NT2/D1 (cell line): ENCODE results near the gene SGPP2.
"Not testable (repeated sequence)": the region's sequence is repeated elsewhere in the genome, so short reads cannot be mapped to it uniquely, and the experiment has no call there.

Experiments used
- DNase-seq: peaks from one replicate; pipeline ENCODE4 v3.0.0-alpha.2; 2011; ENCODE audit warnings: low read depth, low spot score
- H3K27me3 ChIP-seq: 2 replicates; pipeline ENCODE4 v1.6.0; 2011; ENCODE audit warnings: mild to moderate bottlenecking; ENCODE audit not compliant: insufficient read length, insufficient read depth
- H3K36me3 ChIP-seq: 2 replicates; pipeline ENCODE4 v1.6.1; 2011; ENCODE audit warnings: mild to moderate bottlenecking, low read length, mixed read lengths; ENCODE audit not compliant: insufficient read depth, insufficient read length
- H3K4me1 ChIP-seq: 2 replicates; pipeline ENCODE4 v1.5.1; 2011; ENCODE audit not compliant: insufficient read depth, insufficient read length
- H3K4me3 ChIP-seq: 2 replicates; pipeline ENCODE4 v1.5.1; 2011; ENCODE audit warnings: low read depth; ENCODE audit not compliant: insufficient read length
- H3K9ac ChIP-seq: 2 replicates; pipeline ENCODE4 v1.6.0; 2011; ENCODE audit warnings: low read depth; ENCODE audit not compliant: insufficient read length
- H3K9me3 ChIP-seq: 2 replicates; pipeline ENCODE4 v1.5.1; 2011; ENCODE audit warnings: mild to moderate bottlenecking, low read length; ENCODE audit not compliant: insufficient read depth
- SUZ12 ChIP-seq: IDR thresholded peaks from 2 replicates; pipeline ENCODE4 v1.6.1; 2011; ENCODE audit not compliant: insufficient read length, insufficient read depth; ENCODE audit errors: extremely low read depth
- YY1 ChIP-seq: IDR thresholded peaks from 2 replicates; pipeline ENCODE4 v1.6.1; 2011; ENCODE audit not compliant: insufficient read length, insufficient read depth
- ZNF274 ChIP-seq: IDR thresholded peaks from 2 replicates; pipeline ENCODE4 v1.6.1; 2011; ENCODE audit warnings: mild to moderate bottlenecking, low read depth, low read length

The SGPP2 gene

DNA sequence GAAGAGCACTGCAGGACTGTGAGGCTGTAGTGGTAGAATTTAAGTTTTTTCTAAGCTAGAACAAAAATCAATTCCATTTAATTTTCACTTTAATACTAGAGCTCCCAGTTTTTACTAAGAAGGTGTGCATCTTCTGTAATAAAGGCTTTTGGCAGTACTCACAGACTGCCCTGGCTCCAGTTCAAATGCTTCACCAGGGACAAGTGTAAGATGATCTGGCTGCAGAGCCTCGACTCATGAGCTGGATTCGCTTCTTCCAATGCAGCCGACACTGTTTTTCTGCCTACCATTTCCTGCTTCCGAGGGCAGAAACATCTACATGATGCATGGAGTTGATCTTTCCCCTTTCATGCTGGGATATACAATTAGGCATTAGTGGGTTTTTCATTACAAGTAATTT, 144.5 kb downstream of the SGPP2 start:
- TF ChIP-seq YY1 = no peak
- Histone ChIP-seq H3K4me1 (peaks cover 3% of the 10 kb centered on the region), H3K4me3 (no peak overlapping the region), H3K9ac (no peak overlapping the region), H3K27me3 (no peaks in the 10 kb centered on the region), H3K36me3 (peaks cover 66% of the 10 kb centered on the region), H3K9me3 (no peaks in the 10 kb centered on the region)
- DNase-seq = no peak

DNA sequence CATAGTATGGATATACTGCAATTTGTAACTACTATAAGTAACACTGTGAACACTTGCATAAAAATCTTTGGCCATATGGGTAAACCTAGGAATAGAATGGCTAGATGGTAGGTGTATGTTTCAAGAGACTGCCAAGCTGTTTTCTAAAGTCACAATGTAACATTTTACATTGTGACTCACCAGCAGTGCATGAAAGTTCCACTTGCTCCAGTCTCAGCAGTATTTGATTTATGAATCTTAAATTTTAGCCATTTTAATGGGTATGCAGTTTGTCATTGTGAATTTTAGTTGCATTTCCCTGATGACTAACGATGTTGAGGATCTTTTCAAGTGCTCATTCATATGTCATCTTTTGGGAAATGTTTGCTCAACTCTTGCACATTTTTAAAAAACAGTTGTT, 145.5 kb downstream of the SGPP2 start:
- H3K4me1 ChIP-seq = peaks cover 3% of the 10 kb centered on the region
- H3K9ac ChIP-seq = no peak overlapping the region
- DNase-seq = no peak
- H3K27me3 ChIP-seq = no peaks in the 10 kb centered on the region
- peaks cover 69% of the 10 kb centered on the region for H3K36me3 ChIP-seq
- no peak for TF ChIP-seq YY1
- TF ChIP-seq SUZ12 = no peak
- no peak overlapping the region for H3K4me3 ChIP-seq
- H3K9me3 ChIP-seq = no peaks in the 10 kb centered on the region

DNA sequence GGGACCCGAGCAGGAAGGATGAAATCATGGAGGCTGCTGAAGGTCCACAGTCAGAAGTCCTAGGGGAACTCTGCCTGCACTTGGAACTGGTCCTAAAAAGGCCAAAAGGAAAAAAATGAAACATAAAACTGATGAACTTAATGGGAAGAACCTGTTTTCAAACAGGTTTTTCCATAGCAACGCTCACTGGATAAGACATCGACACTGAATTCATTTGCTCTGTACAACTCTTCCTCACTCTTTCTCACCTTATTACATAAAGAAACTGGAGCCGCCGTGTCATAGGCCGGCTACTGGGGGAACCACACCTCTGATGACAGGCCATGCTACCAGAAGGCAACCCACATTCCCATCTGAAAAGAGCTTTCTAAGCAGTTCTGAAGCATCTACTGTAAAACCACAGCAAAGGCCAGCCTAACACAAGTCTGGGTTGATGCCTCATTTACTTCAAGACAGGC, 147.9 kb downstream of the SGPP2 start:
- Histone ChIP-seq H3K4me1 (peaks cover 3% of the 10 kb centered on the region), H3K36me3 (peaks cover 69% of the 10 kb centered on the region), H3K9me3 (no peaks in the 10 kb centered on the region), H3K27me3 (no peaks in the 10 kb centered on the region), H3K9ac (no peak overlapping the region), H3K4me3 (no peak overlapping the region)
- TF ChIP-seq ZNF274 = no peak
- no peak for DNase-seq

- Histone ChIP-seq H3K4me1 (peaks cover 3% of the 10 kb centered on the region), H3K9me3 (no peaks in the 10 kb centered on the region), H3K9ac (no peak overlapping the region), H3K27me3 (no peaks in the 10 kb centered on the region), H3K4me3 (no peak overlapping the region), H3K36me3 (peaks cover 64% of the 10 kb centered on the region)
- TF ChIP-seq SUZ12 = no peak
- no peak for TF ChIP-seq ZNF274
- TF ChIP-seq YY1 = no peak
- DNase-seq = no peak
Observed at GRCh38 chr2:222572751-222573174, 148.4 kb downstream of the SGPP2 start.

GRCh38 chr2:222575618-222576017, 151.3 kb downstream of the SGPP2 start:
- TF ChIP-seq ZNF274 (no peak), SUZ12 (no peak), YY1 (no peak)
- no peak for DNase-seq
- Histone ChIP-seq H3K36me3 (peaks cover 56% of the 10 kb centered on the region), H3K4me3 (no peak overlapping the region), H3K27me3 (no peaks in the 10 kb centered on the region), H3K4me1 (no peaks in the 10 kb centered on the region), H3K9me3 (no peaks in the 10 kb centered on the region), H3K9ac (no peak overlapping the region)

- Histone ChIP-seq H3K9me3 (no peaks in the 10 kb centered on the region), H3K4me1 (no peaks in the 10 kb centered on the region), H3K36me3 (peaks cover 50% of the 10 kb centered on the region), H3K9ac (no peak overlapping the region), H3K27me3 (no peaks in the 10 kb centered on the region), H3K4me3 (no peak overlapping the region)
- no peak for DNase-seq
- TF ChIP-seq ZNF274 (no peak), SUZ12 (no peak), YY1 (no peak)
Observed at GRCh38 chr2:222576171-222577081, 152.1 kb downstream of the SGPP2 start.

GRCh38 chr2:222577341-222577740, 153.0 kb downstream of the SGPP2 start:
- Histone ChIP-seq H3K4me1 (no peaks in the 10 kb centered on the region), H3K9me3 (no peaks in the 10 kb centered on the region), H3K4me3 (no peak overlapping the region), H3K27me3 (no peaks in the 10 kb centered on the region), H3K9ac (no peak overlapping the region), H3K36me3 (peaks cover 44% of the 10 kb centered on the region)
- TF ChIP-seq YY1 (no peak), SUZ12 (no peak), ZNF274 (no peak)
- DNase-seq = no peak

- H3K27me3 ChIP-seq = no peaks in the 10 kb centered on the region
- H3K4me1 ChIP-seq = no peaks in the 10 kb centered on the region
- H3K9me3 ChIP-seq = peaks cover 17% of the 10 kb centered on the region
- DNase-seq = no peak
- no peak overlapping the region for H3K4me3 ChIP-seq
- no peak overlapping the region for H3K9ac ChIP-seq
- peaks cover 28% of the 10 kb centered on the region for H3K36me3 ChIP-seq
- TF ChIP-seq YY1 = no peak
- TF ChIP-seq ZNF274 = no peak
- no peak for TF ChIP-seq SUZ12
Observed at GRCh38 chr2:222582928-222583327, 158.6 kb downstream of the SGPP2 start.

DNA sequence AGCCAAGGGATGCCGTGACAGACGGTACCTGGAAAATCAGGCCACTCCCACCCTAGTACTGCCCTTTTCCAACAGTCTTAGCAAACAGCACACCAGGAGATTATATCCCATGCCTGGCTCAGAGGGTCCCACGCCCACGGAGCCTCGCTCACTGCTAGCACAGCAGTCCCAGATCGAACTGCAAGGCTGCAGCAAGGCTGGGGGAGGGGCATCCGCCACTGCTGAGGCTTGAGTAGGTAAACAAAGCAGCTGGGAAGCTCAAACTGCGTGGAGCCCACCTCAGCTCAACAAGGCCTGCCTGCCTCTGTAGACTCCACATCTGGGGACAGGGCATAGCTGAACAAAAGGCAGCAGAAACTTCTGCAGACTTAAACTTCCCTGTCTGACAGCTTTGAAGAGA, 160.2 kb downstream of the SGPP2 start:
- not testable (repeated sequence) for DNase-seq, H3K4me3 ChIP-seq, H3K27me3 ChIP-seq, H3K9ac ChIP-seq, H3K4me1 ChIP-seq
- H3K36me3 ChIP-seq = peaks cover 21% of the 10 kb centered on the region
- peaks cover 17% of the 10 kb centered on the region for H3K9me3 ChIP-seq
